Peyer's patch (tissue), 4 donors: Measurements from ENCODE around the gene POU6F2.

Source experiments
- CTCF ChIP-seq, 6 experiments: fragments of 450-650 bp in 4 of 6; fragments of 200-600 bp in 2 of 6; sonication (generic) in 1 of 6; IDR thresholded peaks; one replicate each; pipeline ENCODE4 v1.5.1; 2017 to 2019; ENCODE audit warnings: antibody characterized with exemption in 6 of 6, mild to moderate bottlenecking in 3 of 6, moderate library complexity in 1 of 6
- POLR2A ChIP-seq, 2 donors: fragments of 450-650 bp; IDR thresholded peaks; one replicate each; pipeline ENCODE4 v1.5.1; 2017; ENCODE audit warnings: antibody characterized with exemption in 2 of 2, mild to moderate bottlenecking in 2 of 2, moderate library complexity in 2 of 2

- TF ChIP-seq CTCF (IDR thresholded peaks at IDR 0.05) (no peak), POLR2A (IDR thresholded peaks at IDR 0.05) (no peak)
Measured at GRCh38 chr7:39094731-39095130, 117.0 kb downstream of the POU6F2 start.
